HepG2 (cell line): ENCODE results near the gene FGD2. TPM values are rescaled to one million over a fixed set of nuclear protein-coding genes. Genes with fewer than 3 reads are reported as not detected.

Experiments
- ATAC-seq: fragments of 200-7000 bp; cut with Tn5 transposase; 3 replicates; pipeline ENCODE4 v1.9.1; 2020; ENCODE audit warnings: mild to moderate bottlenecking, moderate library complexity
- BruUV-seq: library from RNA; stranded (reverse); fragments of 400-500 nt; replicated peaks from 2 replicates; lab custom pipeline; 2021; lab: Mats Ljungman, UMichigan
- CTCF ChIA-PET: fragments of 300-600 bp; formaldehyde crosslinking; extraction: SDS; loops from one replicate; lab custom pipeline; 2021; ENCODE audit warnings: low total read pairs, inconsistent platforms, low intra/inter-chr PET ratio; lab: Yijun Ruan, JAX
- POLR2A ChIA-PET: fragments of 350-600 bp; sonication (Branson Sonifier 250); formaldehyde crosslinking; loops from one replicate; lab custom pipeline; 2020; ENCODE audit warnings: antibody characterized with exemption, inconsistent platforms; lab: Yijun Ruan, JAX
- DNase-seq: peaks from one replicate; pipeline ENCODE4 v3.0.0-alpha.2; 2015; ENCODE audit warnings: low spot score
- FAIRE-seq: peaks from 3 replicates; lab custom pipeline; 2011; peaks lifted over from hg19 to GRCh38; lab: Jason Lieb, UNC
- H2AFZ ChIP-seq: one replicate; pipeline ENCODE4 v1.6.1; 2011; ENCODE audit warnings: low read length, inconsistent platforms
- H3K27ac ChIP-seq: fragments of 300-600 bp; 3 replicates; pipeline ENCODE4 v1.8.0; 2011; ENCODE audit warnings: mixed run types, mild to moderate bottlenecking, mixed read lengths, low read length, inconsistent platforms; ENCODE audit not compliant: insufficient read depth; ENCODE audit errors: extremely low read length
- H3K27me3 ChIP-seq, 2 experiments: fragments of 200-600 bp in 1 of 2; 2 replicates in 1 of 2; 3 replicates in 1 of 2; pipeline versions ENCODE4 v1.6.0 to v1.8.0; 2011; ENCODE audit warnings: low read length in 2 of 2, mild to moderate bottlenecking in 2 of 2, moderate library complexity in 2 of 2, inconsistent platforms in 1 of 2; ENCODE audit not compliant: insufficient read depth in 2 of 2, control insufficient read depth in 1 of 2
- H3K36me3 ChIP-seq, 2 experiments: fragments of 200-600 bp in 1 of 2; replicated peaks in 1 of 2; 2 replicates in 1 of 2; 3 replicates in 1 of 2; pipeline versions ENCODE4 v1.5.1 to v1.8.0; 2011; ENCODE audit warnings: low read length in 2 of 2, inconsistent platforms in 1 of 2; ENCODE audit not compliant: insufficient read depth in 2 of 2, control insufficient read depth in 1 of 2
- H3K4me1 ChIP-seq: 2 replicates; pipeline ENCODE4 v1.5.1; 2012; ENCODE audit warnings: low read length, inconsistent platforms; ENCODE audit not compliant: insufficient read depth
- H3K4me2 ChIP-seq: 2 replicates; pipeline ENCODE4 v1.6.0; 2011; ENCODE audit warnings: low read depth, low read length, inconsistent platforms
- H3K4me3 ChIP-seq, 3 experiments: fragments of 200-600 bp in 1 of 3; sonication (generic), shearing (Covaris generic) in 1 of 3; replicated peaks in 1 of 3; 2 replicates each; pipeline ENCODE4 v1.5.1; 2011 to 2016; ENCODE audit warnings: low read length in 3 of 3, inconsistent platforms in 2 of 3, low read depth in 2 of 3, mild to moderate bottlenecking in 2 of 3, control low read depth in 1 of 3, mixed read lengths in 1 of 3; ENCODE audit not compliant: insufficient read depth in 1 of 3
- H3K79me2 ChIP-seq: one replicate; pipeline ENCODE4 v1.6.1; 2011; ENCODE audit warnings: low read length, inconsistent platforms; ENCODE audit not compliant: insufficient read depth
- H3K9ac ChIP-seq: 2 replicates; pipeline ENCODE4 v1.6.0; 2011; ENCODE audit warnings: mild to moderate bottlenecking, low read depth, low read length, inconsistent platforms; ENCODE audit not compliant: insufficient read depth
- H3K9me3 ChIP-seq: 2 replicates; pipeline ENCODE4 v1.5.1; 2012; ENCODE audit warnings: mild to moderate bottlenecking, low read length
- H4K20me1 ChIP-seq: 2 replicates; pipeline ENCODE4 v1.6.0; 2011; ENCODE audit warnings: inconsistent platforms, mild to moderate bottlenecking, low read length, moderate library complexity; ENCODE audit not compliant: insufficient read depth
- BHLHE40 ChIP-seq: IDR thresholded peaks from 2 replicates; pipeline ENCODE4 v1.6.1; 2011; ENCODE audit warnings: low read length, improper control_type of control experiment
- DNMT3B ChIP-seq: conservative IDR thresholded peaks from 2 replicates; pipeline ENCODE4 v1.6.1; 2016; ENCODE audit warnings: missing biosample characterization, control low read depth
- GLI4 ChIP-seq: sonication (generic); formaldehyde crosslinking; IDR thresholded peaks from 2 replicates; pipeline ENCODE4 v1.5.1; 2020; ENCODE audit warnings: missing genetic modification reagents, mild to moderate bottlenecking, moderate library complexity, borderline replicate concordance
- MAFG ChIP-seq: sonication (generic); formaldehyde crosslinking; IDR thresholded peaks from 2 replicates; pipeline ENCODE4 v1.5.1; 2020; ENCODE audit warnings: mild to moderate bottlenecking, missing genetic modification reagents
- TP53 ChIP-seq: sonication (generic); formaldehyde crosslinking; conservative IDR thresholded peaks from 2 replicates; pipeline ENCODE4 v1.4.0; 2020; ENCODE audit warnings: missing genetic modification reagents
- ZNF160 ChIP-seq: sonication (generic); formaldehyde crosslinking; IDR thresholded peaks from 2 replicates; pipeline ENCODE4 v1.8.0; 2022; ENCODE audit warnings: mild to moderate bottlenecking, inconsistent platforms, missing genetic modification reagents
- ZNF570 ChIP-seq: sonication (generic); formaldehyde crosslinking; IDR thresholded peaks from 2 replicates; pipeline ENCODE4 v1.4.0; 2020; ENCODE audit warnings: mild to moderate bottlenecking, missing genetic modification reagents, borderline replicate concordance
- WGBS: methylation state at CpG from one replicate; pipeline ENCODE4 v1.1.6; 2017; ENCODE audit warnings: low lambda C conversion rate; 5-methylcytosine and 5-hydroxymethylcytosine counted together
- in situ Hi-C: cut with HindIII; loops from 2 replicates; pipeline ENCODE4 v1.10.0; 2017; ENCODE audit warnings: low pct_unique_long_range_greater_than_20kb; ENCODE audit not compliant: extremely low pct_ligation_motif_present
- intact Hi-C: fragments of 100-400 bp; cut with micrococcal nuclease; formaldehyde crosslinking; loops from one replicate; pipeline ENCODE4 v1.10.0; 2022; ENCODE audit not compliant: unreplicated experiment
- polyA plus RNA-seq, 8 experiments: library from polyadenylated mRNA; depleted of rRNA in 3 of 8; stranded (reverse) in 7 of 8; unstranded in 1 of 8; fragments of >200 nt; fragmentation: Illumina TruSeq in 4 of 8; extraction: Trizol in 4 of 8; gene quantifications; 2 replicates each; pipeline versions ENCODE4 v1.2.1 to v1.2.3, GENCODE V29; 2011 to 2016; ENCODE audit warnings: low read depth in 4 of 8, missing spikeins in 1 of 8, mixed read lengths in 1 of 8; ENCODE audit not compliant: insufficient read depth in 1 of 8
- total RNA-seq, 5 experiments: library from RNA; depleted of rRNA; stranded (reverse); fragments of >200 nt; fragmentation: Illumina TruSeq; extraction: Trizol; gene quantifications; 2 replicates each; pipeline ENCODE4 v1.2.3, GENCODE V29; 2016; ENCODE audit warnings: low read depth in 1 of 5
- TF ChIP-seq, protein P1 (sequence below): sonication (generic); formaldehyde crosslinking; IDR thresholded peaks from 2 replicates; pipeline ENCODE4 v1.4.0; 2020; ENCODE audit warnings: missing genetic modification reagents
- TF ChIP-seq, protein P2 (sequence below): sonication (generic); formaldehyde crosslinking; IDR thresholded peaks from 2 replicates; pipeline ENCODE4 v1.4.0; 2020; ENCODE audit warnings: missing genetic modification reagents
- TF ChIP-seq, protein P3 (sequence below): sonication (generic); formaldehyde crosslinking; IDR thresholded peaks from 2 replicates; pipeline ENCODE4 v1.4.0; 2020; ENCODE audit warnings: missing genetic modification reagents
- TF ChIP-seq, protein P4 (sequence below): sonication (generic); formaldehyde crosslinking; IDR thresholded peaks from 2 replicates; pipeline ENCODE4 v1.5.0; 2020; ENCODE audit warnings: mild to moderate bottlenecking, missing genetic modification reagents, borderline replicate concordance

Gene FGD2
- total and polyA plus RNA-seq, 2 of the 13 experiments (the other 11 are each of a cell fraction or from before 2014, with no cell fraction given) = not detected

DNA sequence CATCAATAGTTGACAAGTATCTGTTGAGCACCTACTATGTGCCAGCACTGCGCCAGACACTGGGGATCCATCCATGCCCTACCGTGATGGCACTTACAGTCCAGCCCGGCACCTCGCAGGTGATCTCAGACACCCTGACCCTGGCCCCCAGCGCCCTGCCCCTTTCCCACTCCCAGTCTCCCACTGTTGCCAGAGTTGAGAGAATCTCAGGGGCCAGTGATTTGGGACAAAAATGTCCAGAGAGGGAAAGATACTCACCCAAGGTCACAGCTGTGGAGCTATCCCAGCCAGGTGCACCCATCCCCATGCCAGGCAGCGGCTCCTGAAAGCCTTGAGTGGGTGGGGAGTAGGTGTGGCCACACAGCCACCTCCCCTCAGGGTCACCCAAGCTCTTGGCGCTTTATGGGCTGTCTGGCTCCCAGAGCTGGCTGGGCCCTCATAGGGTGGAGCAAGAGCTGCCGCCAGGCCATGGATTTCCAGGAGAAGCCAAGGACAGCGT is 47.6 kb upstream of the FGD2 start:
- no peak overlapping the region for H3K9ac ChIP-seq
- in situ Hi-C loops (no loop called here), intact Hi-C loops (no loop called here)
- no peaks in the 10 kb centered on the region for H3K9me3 ChIP-seq
- BruUV-seq = no TSS peak
- no peak overlapping the region for H3K27ac ChIP-seq
- H3K79me2 ChIP-seq = no peaks in the 10 kb centered on the region
- H4K20me1 ChIP-seq = no peaks in the 10 kb centered on the region
- no peak for DNase-seq
- CTCF ChIA-PET = no interaction called here
- 49% methylated on average over 5 of the region's 9 CpGs for WGBS
- no peak overlapping the region for H3K4me3 ChIP-seq
- no peak for FAIRE-seq
- no peak overlapping the region for H3K4me2 ChIP-seq
- POLR2A ChIA-PET = no interaction called here
- H3K27me3 ChIP-seq = peaks cover 15 to 54% of the 10 kb centered on the region in 2 experiments; a peak in 3 of 5 replicates
- no peaks in the 10 kb centered on the region for H3K36me3 ChIP-seq
- H2AFZ ChIP-seq = no peak overlapping the region
- peaks cover 8% of the 10 kb centered on the region; the same call in 1 of the 2 replicates for H3K4me1 ChIP-seq
- no peak for ATAC-seq
- TF ChIP-seq DNMT3B (CRISPR knock-in tag) (no peak), ZNF160 (CRISPR knock-in tag) (no peak), GLI4 (CRISPR knock-in tag) (no peak), BHLHE40 (no peak), ZNF570 (CRISPR knock-in tag) (no peak), TP53 (CRISPR knock-in tag) (no peak), MAFG (CRISPR knock-in tag) (no peak)
- TF ChIP-seq, protein P1, sequence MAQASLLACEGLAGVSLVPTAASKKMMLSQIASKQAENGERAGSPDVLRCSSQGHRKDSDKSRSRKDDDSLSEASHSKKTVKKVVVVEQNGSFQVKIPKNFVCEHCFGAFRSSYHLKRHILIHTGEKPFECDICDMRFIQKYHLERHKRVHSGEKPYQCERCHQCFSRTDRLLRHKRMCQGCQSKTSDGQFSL (CRISPR knock-in tag) = no peak
- TF ChIP-seq, protein P2, sequence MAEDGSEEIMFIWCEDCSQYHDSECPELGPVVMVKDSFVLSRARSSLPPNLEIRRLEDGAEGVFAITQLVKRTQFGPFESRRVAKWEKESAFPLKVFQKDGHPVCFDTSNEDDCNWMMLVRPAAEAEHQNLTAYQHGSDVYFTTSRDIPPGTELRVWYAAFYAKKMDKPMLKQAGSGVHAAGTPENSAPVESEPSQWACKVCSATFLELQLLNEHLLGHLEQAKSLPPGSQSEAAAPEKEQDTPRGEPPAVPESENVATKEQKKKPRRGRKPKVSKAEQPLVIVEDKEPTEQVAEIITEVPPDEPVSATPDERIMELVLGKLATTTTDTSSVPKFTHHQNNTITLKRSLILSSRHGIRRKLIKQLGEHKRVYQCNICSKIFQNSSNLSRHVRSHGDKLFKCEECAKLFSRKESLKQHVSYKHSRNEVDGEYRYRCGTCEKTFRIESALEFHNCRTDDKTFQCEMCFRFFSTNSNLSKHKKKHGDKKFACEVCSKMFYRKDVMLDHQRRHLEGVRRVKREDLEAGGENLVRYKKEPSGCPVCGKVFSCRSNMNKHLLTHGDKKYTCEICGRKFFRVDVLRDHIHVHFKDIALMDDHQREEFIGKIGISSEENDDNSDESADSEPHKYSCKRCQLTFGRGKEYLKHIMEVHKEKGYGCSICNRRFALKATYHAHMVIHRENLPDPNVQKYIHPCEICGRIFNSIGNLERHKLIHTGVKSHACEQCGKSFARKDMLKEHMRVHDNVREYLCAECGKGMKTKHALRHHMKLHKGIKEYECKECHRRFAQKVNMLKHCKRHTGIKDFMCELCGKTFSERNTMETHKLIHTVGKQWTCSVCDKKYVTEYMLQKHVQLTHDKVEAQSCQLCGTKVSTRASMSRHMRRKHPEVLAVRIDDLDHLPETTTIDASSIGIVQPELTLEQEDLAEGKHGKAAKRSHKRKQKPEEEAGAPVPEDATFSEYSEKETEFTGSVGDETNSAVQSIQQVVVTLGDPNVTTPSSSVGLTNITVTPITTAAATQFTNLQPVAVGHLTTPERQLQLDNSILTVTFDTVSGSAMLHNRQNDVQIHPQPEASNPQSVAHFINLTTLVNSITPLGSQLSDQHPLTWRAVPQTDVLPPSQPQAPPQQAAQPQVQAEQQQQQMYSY (CRISPR knock-in tag) = no peak
- TF ChIP-seq, protein P3, sequence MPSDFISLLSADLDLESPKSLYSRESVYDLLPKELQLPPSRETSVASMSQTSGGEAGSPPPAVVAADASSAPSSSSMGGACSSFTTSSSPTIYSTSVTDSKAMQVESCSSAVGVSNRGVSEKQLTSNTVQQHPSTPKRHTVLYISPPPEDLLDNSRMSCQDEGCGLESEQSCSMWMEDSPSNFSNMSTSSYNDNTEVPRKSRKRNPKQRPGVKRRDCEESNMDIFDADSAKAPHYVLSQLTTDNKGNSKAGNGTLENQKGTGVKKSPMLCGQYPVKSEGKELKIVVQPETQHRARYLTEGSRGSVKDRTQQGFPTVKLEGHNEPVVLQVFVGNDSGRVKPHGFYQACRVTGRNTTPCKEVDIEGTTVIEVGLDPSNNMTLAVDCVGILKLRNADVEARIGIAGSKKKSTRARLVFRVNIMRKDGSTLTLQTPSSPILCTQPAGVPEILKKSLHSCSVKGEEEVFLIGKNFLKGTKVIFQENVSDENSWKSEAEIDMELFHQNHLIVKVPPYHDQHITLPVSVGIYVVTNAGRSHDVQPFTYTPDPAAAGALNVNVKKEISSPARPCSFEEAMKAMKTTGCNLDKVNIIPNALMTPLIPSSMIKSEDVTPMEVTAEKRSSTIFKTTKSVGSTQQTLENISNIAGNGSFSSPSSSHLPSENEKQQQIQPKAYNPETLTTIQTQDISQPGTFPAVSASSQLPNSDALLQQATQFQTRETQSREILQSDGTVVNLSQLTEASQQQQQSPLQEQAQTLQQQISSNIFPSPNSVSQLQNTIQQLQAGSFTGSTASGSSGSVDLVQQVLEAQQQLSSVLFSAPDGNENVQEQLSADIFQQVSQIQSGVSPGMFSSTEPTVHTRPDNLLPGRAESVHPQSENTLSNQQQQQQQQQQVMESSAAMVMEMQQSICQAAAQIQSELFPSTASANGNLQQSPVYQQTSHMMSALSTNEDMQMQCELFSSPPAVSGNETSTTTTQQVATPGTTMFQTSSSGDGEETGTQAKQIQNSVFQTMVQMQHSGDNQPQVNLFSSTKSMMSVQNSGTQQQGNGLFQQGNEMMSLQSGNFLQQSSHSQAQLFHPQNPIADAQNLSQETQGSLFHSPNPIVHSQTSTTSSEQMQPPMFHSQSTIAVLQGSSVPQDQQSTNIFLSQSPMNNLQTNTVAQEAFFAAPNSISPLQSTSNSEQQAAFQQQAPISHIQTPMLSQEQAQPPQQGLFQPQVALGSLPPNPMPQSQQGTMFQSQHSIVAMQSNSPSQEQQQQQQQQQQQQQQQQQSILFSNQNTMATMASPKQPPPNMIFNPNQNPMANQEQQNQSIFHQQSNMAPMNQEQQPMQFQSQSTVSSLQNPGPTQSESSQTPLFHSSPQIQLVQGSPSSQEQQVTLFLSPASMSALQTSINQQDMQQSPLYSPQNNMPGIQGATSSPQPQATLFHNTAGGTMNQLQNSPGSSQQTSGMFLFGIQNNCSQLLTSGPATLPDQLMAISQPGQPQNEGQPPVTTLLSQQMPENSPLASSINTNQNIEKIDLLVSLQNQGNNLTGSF (CRISPR knock-in tag) = no peak
- TF ChIP-seq, protein P4, sequence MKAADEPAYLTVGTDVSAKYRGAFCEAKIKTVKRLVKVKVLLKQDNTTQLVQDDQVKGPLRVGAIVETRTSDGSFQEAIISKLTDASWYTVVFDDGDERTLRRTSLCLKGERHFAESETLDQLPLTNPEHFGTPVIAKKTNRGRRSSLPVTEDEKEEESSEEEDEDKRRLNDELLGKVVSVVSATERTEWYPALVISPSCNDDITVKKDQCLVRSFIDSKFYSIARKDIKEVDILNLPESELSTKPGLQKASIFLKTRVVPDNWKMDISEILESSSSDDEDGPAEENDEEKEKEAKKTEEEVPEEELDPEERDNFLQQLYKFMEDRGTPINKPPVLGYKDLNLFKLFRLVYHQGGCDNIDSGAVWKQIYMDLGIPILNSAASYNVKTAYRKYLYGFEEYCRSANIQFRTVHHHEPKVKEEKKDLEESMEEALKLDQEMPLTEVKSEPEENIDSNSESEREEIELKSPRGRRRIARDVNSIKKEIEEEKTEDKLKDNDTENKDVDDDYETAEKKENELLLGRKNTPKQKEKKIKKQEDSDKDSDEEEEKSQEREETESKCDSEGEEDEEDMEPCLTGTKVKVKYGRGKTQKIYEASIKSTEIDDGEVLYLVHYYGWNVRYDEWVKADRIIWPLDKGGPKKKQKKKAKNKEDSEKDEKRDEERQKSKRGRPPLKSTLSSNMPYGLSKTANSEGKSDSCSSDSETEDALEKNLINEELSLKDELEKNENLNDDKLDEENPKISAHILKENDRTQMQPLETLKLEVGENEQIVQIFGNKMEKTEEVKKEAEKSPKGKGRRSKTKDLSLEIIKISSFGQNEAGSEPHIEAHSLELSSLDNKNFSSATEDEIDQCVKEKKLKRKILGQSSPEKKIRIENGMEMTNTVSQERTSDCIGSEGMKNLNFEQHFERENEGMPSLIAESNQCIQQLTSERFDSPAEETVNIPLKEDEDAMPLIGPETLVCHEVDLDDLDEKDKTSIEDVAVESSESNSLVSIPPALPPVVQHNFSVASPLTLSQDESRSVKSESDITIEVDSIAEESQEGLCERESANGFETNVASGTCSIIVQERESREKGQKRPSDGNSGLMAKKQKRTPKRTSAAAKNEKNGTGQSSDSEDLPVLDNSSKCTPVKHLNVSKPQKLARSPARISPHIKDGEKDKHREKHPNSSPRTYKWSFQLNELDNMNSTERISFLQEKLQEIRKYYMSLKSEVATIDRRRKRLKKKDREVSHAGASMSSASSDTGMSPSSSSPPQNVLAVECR = no peak
